ENCODE data around the gene CRYM. TPM values are rescaled to one million over a fixed set of nuclear protein-coding genes. Genes with fewer than 3 reads are reported as not detected.

CRYM gene
- total and polyA plus RNA-seq, 10 of the 15 experiments (the other 5 are each of a cell fraction or from before 2014, with no cell fraction given) = 0.30 to 6.1 (median 3.9) TPM

GRCh38 chr16:21301168-21301894, 23.2 kb upstream of the CRYM start (continued):
- TF ChIP-seq IRF5 (IDR thresholded peaks at IDR 0.05; ENCODE audit: borderline replicate concordance) (no peak), TCF12 (IDR thresholded peaks at IDR 0.05; ENCODE audit: low read depth, low read length) (no peak), SMAD5 (IDR thresholded peaks at IDR 0.05; ENCODE audit: low read depth) (no peak), RAD51 (IDR thresholded peaks at IDR 0.05) (no peak), CTCF (IDR thresholded peaks at IDR 0.05 in 2 of 3, conservative IDR thresholded peaks at IDR 0.05 in 1 of 3; ENCODE audit: control insufficient read depth in 2 of 3, extremely low read depth in 1 of 3, insufficient read depth in 1 of 3, low read depth in 3 of 3, low read length in 3 of 3) (peak; percentile 4 to 39 (median 26); a peak in 2 of 6 replicates), WRNIP1 (IDR thresholded peaks at IDR 0.05; ENCODE audit: borderline replicate concordance, low read depth, low read length) (no peak), E4F1 (IDR thresholded peaks at IDR 0.05; ENCODE audit: borderline replicate concordance, partially characterized antibody) (no peak), RB1 (IDR thresholded peaks at IDR 0.05; ENCODE audit: borderline replicate concordance) (peak; percentile 67; the same call in 1 of the 2 replicates), MXI1 (IDR thresholded peaks at IDR 0.05; ENCODE audit: low read depth, low read length) (peak; percentile 40; the same call in 1 of the 2 replicates), NR2C1 (IDR thresholded peaks at IDR 0.05) (no peak), PAX8 (IDR thresholded peaks at IDR 0.05) (no peak), RELA (IDR thresholded peaks at IDR 0.05; ENCODE audit: borderline replicate concordance, partially characterized antibody) (no peak), SKIL (IDR thresholded peaks at IDR 0.05; ENCODE audit: low read depth, poor library complexity, severe bottlenecking) (no peak), BCLAF1 (IDR thresholded peaks at IDR 0.05) (no peak), USF1 (IDR thresholded peaks at IDR 0.05; ENCODE audit: borderline replicate concordance, extremely low read length, insufficient read depth, low read depth, low read length) (no peak), PML (IDR thresholded peaks at IDR 0.05; ENCODE audit: low read length) (no peak)
